Stimulated activated CD4-positive, alpha-beta T cell treated with anti-CD3 and anti-CD28 coated beads, Interleukin-4, amount 100 ng/mL, for 4 hours (primary cell): ENCODE data around the gene SP140.
"Not testable (repeated sequence)": the region's sequence is repeated elsewhere in the genome, so short reads cannot be mapped to it uniquely, and the experiment has no call there.

Experiments
- DNase-seq, 2 experiments: peaks; one replicate each; pipeline ENCODE4 v3.0.0-alpha.2; 2020

SP140 gene

GRCh38 chr2:230225486-230225885 lies at the start of gene SP140:
SP140 (plus strand) TSS chr2:230225736; CDS start chr2:230225845, 109 bp downstream.
- peak; percentile 64 to 89 for DNase-seq

GRCh38 chr2:230176996-230177395 lies 48.5 kb upstream of the SP140 start:
- no peak for DNase-seq

GRCh38 chr2:230178546-230179485 lies 46.7 kb upstream of the SP140 start:
- no peak for DNase-seq

GRCh38 chr2:230179907-230180306 lies 45.6 kb upstream of the SP140 start:
- no peak for DNase-seq

GRCh38 chr2:230181195-230181594 lies 44.3 kb upstream of the SP140 start:
- DNase-seq = no peak

GRCh38 chr2:230184727-230185578 lies 40.6 kb upstream of the SP140 start:
- DNase-seq = no peak

GRCh38 chr2:230202430-230203109 lies 23.0 kb upstream of the SP140 start:
- DNase-seq = no peak

- no peak for DNase-seq
These were observed 22.3 kb upstream of the SP140 start for GRCh38 chr2:230203110-230203676.

GRCh38 chr2:230205034-230205433 lies 20.5 kb upstream of the SP140 start:
- DNase-seq = no peak

- DNase-seq = no peak
These were observed 19.8 kb upstream of the SP140 start for GRCh38 chr2:230205721-230206120.

GRCh38 chr2:230208576-230208975 lies 17.0 kb upstream of the SP140 start:
- DNase-seq = no peak

GRCh38 chr2:230209422-230210051 lies 16.0 kb upstream of the SP140 start:
- DNase-seq = no peak

GRCh38 chr2:230216489-230216888 lies 9.0 kb upstream of the SP140 start:
- DNase-seq = no peak

GRCh38 chr2:230217424-230217823 lies 8.1 kb upstream of the SP140 start:
- no peak for DNase-seq

- DNase-seq = no peak
These were observed 7.1 kb upstream of the SP140 start for GRCh38 chr2:230218421-230218820.

GRCh38 chr2:230219419-230220331 lies 5.9 kb upstream of the SP140 start, which contains the start of gene SP110:
SP110 (minus strand) TSS chr2:230219984; CDS start chr2:230216927, 3,057 bp downstream.
- peak; percentile 61 to 86 for DNase-seq

- no peak for DNase-seq
These were observed 5.1 kb upstream of the SP140 start for GRCh38 chr2:230220347-230220969.

- no peak for DNase-seq
These were observed 4.0 kb upstream of the SP140 start for GRCh38 chr2:230221493-230221892.

GRCh38 chr2:230222829-230223228 lies 2.7 kb upstream of the SP140 start:
- DNase-seq = not testable (repeated sequence)

- DNase-seq = no peak
These were observed 1.1 kb upstream of the SP140 start for GRCh38 chr2:230224458-230224857.
